T-helper 1 cell treated with Interleukin-12 subunit alpha and Interleukin-12 subunit beta and Interleukin-4 antibody, amounts not matched to agents 30 μg/mL and 1 μg/mL, for 36 hours (primary cell): ENCODE data around the gene PRPF39.

Experiments
- H3K27ac Mint-ChIP-seq: one replicate; pipeline ENCODE4 v1.8.0; 2021; ENCODE audit warnings: mild to moderate bottlenecking, mixed read lengths
- H3K27me3 Mint-ChIP-seq: one replicate; pipeline ENCODE4 v1.8.0; 2021; ENCODE audit warnings: low read depth, mixed read lengths
- H3K36me3 Mint-ChIP-seq: one replicate; pipeline ENCODE4 v1.8.0; 2021; ENCODE audit warnings: low read depth, mixed read lengths
- H3K4me1 Mint-ChIP-seq: one replicate; pipeline ENCODE4 v1.8.0; 2021; ENCODE audit warnings: low read depth, mixed read lengths
- H3K4me3 Mint-ChIP-seq: one replicate; pipeline ENCODE4 v1.8.0; 2021; ENCODE audit warnings: mild to moderate bottlenecking, moderate library complexity, mixed read lengths
- H3K9me3 Mint-ChIP-seq: one replicate; pipeline ENCODE4 v1.8.0; 2021; ENCODE audit warnings: mixed read lengths

The PRPF39 gene

DNA sequence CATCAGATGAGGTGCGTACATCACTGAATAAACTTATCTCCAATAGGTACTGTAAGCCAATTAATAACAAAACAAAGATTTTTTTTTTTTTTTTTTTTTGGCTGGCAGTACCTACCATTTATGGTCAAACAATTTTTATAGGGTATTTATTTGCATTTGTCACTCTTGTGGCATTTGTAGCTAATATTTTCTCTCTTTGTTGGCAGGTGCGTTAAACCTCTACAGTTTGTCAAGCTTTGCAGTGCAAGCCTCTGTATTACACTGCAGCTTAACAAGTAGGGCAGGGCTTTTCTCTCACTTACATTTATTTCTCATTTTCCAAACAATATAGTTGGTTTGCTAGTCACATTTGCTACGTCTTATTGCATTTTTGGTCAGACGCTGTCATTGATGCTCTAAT, 12.3 kb downstream of the PRPF39 start:
- H3K36me3 Mint-ChIP-seq, result peaks cover 36% of the 10 kb centered on the region

GRCh38 chr14:45103806-45104205, 19.9 kb downstream of the PRPF39 start:
- H3K27ac Mint-ChIP-seq, result no peak overlapping the region
- peaks cover 19% of the 10 kb centered on the region for H3K36me3 Mint-ChIP-seq

More for the DNA sequence above, 12.3 kb downstream of the PRPF39 start:
- Mint-ChIP-seq H3K27ac (no peak overlapping the region), H3K4me3 (no peak overlapping the region), H3K4me1 (peaks cover 10% of the 10 kb centered on the region), H3K9me3 (no peaks in the 10 kb centered on the region), H3K27me3 (no peaks in the 10 kb centered on the region)

GRCh38 chr14:45104561-45104960, 20.6 kb downstream of the PRPF39 start:
- no peaks in the 10 kb centered on the region for H3K27me3 Mint-ChIP-seq
- no peak overlapping the region for H3K27ac Mint-ChIP-seq
- H3K36me3 Mint-ChIP-seq, result peaks cover 19% of the 10 kb centered on the region
- H3K9me3 Mint-ChIP-seq, result no peaks in the 10 kb centered on the region
- no peak overlapping the region for H3K4me3 Mint-ChIP-seq
- no peaks in the 10 kb centered on the region for H3K4me1 Mint-ChIP-seq

More at GRCh38 chr14:45103806-45104205, 19.9 kb downstream of the PRPF39 start:
- Mint-ChIP-seq H3K27me3 (no peaks in the 10 kb centered on the region), H3K9me3 (no peaks in the 10 kb centered on the region), H3K4me3 (no peak overlapping the region), H3K4me1 (no peaks in the 10 kb centered on the region)

DNA sequence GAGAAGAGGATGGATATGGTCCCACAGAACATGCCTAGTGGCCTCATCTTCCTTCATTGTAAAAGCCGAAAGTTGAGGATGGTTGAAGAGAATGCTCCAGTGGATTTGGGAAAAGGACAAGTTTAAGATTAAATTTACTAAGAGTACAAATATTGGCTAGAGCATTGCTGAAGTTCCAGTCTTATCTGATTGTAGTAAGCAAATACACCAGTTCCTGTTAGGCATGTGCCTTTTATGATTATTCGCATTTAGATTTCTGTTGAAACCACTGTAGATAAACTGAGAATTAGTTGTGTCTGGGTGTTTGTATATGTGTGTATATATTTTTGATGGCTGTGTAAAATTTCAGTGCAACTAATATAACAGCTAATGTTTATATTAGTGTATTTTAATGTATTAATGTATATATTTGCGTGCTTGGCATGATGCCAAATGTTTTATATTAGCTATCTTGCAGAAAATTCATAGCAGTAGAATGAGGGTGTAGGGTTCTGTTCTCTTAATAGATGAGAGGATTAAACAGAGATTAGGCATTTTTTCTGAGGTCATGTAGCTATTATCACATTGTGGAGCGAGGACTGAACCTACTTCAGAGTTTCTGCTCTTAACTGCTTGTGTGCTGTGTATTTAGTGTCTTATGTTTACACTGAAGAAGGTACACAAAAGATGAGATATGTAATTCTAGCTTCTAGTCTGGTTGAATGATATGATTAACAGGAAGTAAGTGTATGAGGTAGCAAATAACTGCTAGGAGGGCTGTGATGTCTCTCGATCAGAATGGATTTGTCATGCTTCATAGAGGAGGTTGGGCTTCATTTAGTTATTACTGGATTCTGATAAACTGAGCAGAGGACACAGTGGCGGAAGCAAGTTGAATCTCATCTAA, 29.2 kb downstream of the PRPF39 start:
- H3K4me1 Mint-ChIP-seq, result peaks cover 8% of the 10 kb centered on the region
- no peak overlapping the region for H3K4me3 Mint-ChIP-seq
- no peaks in the 10 kb centered on the region for H3K27me3 Mint-ChIP-seq
- H3K27ac Mint-ChIP-seq, result peak overlapping the region; percentile 50
- peaks cover 35% of the 10 kb centered on the region for H3K36me3 Mint-ChIP-seq
- no peaks in the 10 kb centered on the region for H3K9me3 Mint-ChIP-seq

DNA sequence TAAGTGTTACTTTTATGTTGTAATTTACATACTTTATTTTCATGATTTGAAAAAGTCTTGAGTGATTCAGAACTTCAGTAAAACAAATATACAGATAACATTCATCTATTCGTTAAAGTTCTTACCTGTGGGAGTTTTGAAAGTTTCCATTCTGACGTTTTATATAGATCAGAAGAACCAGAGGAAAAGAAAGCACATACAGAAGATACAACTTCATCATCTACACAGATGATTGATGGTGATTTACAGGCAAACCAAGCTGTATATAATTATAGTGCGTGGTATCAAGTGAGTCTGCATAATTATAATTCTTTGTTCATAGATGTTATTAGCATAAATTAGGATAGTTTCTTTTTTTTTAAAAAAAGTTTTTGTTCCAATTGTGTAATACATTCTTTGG, 30.4 kb downstream of the PRPF39 start:
- peaks cover 8% of the 10 kb centered on the region for H3K4me1 Mint-ChIP-seq
- H3K27ac Mint-ChIP-seq, result no peak overlapping the region
- H3K36me3 Mint-ChIP-seq, result peaks cover 38% of the 10 kb centered on the region

DNA sequence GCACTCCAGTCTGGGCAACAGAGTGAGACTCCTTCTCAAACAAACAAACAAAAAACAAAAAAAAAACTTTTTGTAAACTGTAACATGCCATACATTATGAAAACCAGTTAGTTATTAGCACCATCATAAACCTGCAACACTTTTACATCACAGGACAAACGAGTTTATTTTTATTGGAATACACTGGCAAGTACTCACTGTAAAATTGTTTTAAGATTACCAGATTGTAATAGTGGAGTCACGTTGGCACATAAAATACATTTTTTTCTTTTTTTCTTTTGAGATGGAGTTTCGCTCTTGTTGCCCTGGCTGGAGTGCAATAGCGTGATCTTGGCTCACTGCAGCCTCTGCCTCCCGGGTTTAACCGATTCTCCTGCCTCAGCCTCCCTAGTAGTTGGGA, 34.7 kb downstream of the PRPF39 start:
- Mint-ChIP-seq H3K4me3 (no peak overlapping the region), H3K9me3 (no peaks in the 10 kb centered on the region), H3K27ac (no peak overlapping the region), H3K4me1 (peaks cover 5% of the 10 kb centered on the region), H3K36me3 (peaks cover 39% of the 10 kb centered on the region), H3K27me3 (no peaks in the 10 kb centered on the region)

More for the DNA sequence above, 30.4 kb downstream of the PRPF39 start:
- Mint-ChIP-seq H3K4me3 (no peak overlapping the region), H3K27me3 (no peaks in the 10 kb centered on the region), H3K9me3 (no peaks in the 10 kb centered on the region)

DNA sequence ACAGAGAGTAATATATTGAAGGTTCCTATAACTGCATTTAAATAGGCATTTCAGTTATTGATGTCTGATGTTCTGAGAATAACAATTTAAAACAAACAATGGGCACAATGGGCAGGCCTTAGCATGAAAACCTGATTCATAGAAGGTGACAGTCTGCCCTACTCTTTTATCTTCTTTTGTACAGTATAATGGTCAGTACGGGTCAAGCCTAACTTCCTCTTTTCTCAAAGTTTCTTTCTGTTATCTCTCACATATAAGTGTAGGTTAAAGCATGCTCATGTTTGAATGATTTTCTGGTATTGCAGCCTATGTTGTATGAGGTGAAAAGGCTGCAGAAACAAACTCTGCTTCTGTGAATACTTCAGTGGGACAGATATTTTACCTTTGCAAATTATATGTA, 36.2 kb downstream of the PRPF39 start:
- no peaks in the 10 kb centered on the region for H3K9me3 Mint-ChIP-seq
- no peaks in the 10 kb centered on the region for H3K27me3 Mint-ChIP-seq
- H3K4me3 Mint-ChIP-seq, result no peak overlapping the region
- H3K4me1 Mint-ChIP-seq, result no peaks in the 10 kb centered on the region
- H3K27ac Mint-ChIP-seq, result no peak overlapping the region
- peaks cover 41% of the 10 kb centered on the region for H3K36me3 Mint-ChIP-seq

GRCh38 chr14:45123271-45123670, 39.4 kb downstream of the PRPF39 start:
- H3K36me3 Mint-ChIP-seq, result peaks cover 37% of the 10 kb centered on the region
- no peak overlapping the region for H3K27ac Mint-ChIP-seq
- peaks cover 7% of the 10 kb centered on the region for H3K4me1 Mint-ChIP-seq
- H3K4me3 Mint-ChIP-seq, result no peak overlapping the region
- H3K27me3 Mint-ChIP-seq, result no peaks in the 10 kb centered on the region
- no peaks in the 10 kb centered on the region for H3K9me3 Mint-ChIP-seq

GRCh38 chr14:45125754-45126153, 41.8 kb downstream of the PRPF39 start:
- H3K27me3 Mint-ChIP-seq, result no peaks in the 10 kb centered on the region
- peaks cover 24% of the 10 kb centered on the region for H3K36me3 Mint-ChIP-seq
- no peak overlapping the region for H3K27ac Mint-ChIP-seq
- H3K9me3 Mint-ChIP-seq, result no peaks in the 10 kb centered on the region
- no peak overlapping the region for H3K4me3 Mint-ChIP-seq
- peaks cover 7% of the 10 kb centered on the region for H3K4me1 Mint-ChIP-seq

- Mint-ChIP-seq H3K4me3 (no peak overlapping the region), H3K27ac (no peak overlapping the region), H3K36me3 (peaks cover 14% of the 10 kb centered on the region), H3K27me3 (no peaks in the 10 kb centered on the region), H3K9me3 (no peaks in the 10 kb centered on the region), H3K4me1 (peaks cover 15% of the 10 kb centered on the region)
These were observed 45.2 kb downstream of the PRPF39 start for GRCh38 chr14:45128963-45129629.

GRCh38 chr14:45133683-45134050, 49.8 kb downstream of the PRPF39 start:
- Mint-ChIP-seq H3K27me3 (no peaks in the 10 kb centered on the region), H3K36me3 (no peaks in the 10 kb centered on the region), H3K4me3 (peak overlapping the region; percentile 93), H3K27ac (peak overlapping the region; percentile 95), H3K9me3 (no peaks in the 10 kb centered on the region), H3K4me1 (peaks cover 25% of the 10 kb centered on the region)

DNA sequence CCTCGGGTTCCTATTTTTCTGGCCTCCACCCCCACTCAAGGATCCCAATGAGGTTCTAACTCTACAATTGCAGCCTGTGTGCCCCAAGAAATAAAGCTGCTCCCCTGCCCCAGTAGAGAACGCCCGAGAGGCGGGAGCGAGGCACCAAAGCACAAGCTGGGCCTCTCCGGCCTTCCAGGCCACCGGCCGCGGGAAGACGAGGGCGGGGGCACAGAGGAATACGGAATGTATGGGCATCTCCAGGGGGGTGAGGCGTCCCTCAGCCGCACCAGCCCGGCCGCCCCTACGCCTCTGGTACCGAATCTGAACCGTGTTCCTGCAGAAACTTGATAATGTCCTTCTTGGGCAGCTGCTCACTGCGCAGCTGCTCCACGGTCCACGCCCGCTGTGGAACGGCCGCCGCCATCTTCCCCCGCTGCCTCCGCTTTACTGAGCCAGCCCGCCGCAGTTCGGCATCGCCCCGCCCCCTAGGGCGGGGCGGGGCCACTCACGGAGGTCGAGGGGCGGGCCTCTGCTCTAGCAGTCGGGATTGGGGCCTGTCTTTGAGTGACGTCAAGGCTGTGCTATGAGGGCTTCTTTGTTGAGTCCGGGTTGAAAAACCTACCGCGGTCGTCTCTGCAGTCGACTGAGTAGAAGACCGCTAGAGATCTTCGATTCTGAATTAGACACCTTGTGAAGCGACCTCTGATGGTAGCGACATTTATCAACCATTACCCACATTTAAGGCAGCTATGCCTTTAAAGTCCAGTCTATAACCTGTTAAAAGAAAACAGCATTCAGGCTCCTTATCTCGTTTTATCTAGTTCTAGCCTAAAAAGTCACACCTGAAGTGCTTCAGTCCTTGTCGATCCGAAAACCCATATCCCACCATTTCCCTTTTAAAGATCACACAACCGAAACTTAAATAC, 50.4 kb downstream of the PRPF39 start, which contains the start of gene FKBP3:
TSS of gene FKBP3 (minus strand) at position 431 of the 908 bp plus-strand sequence. CDS start at position 406, 25 bp downstream.
- peak within 1 kb of the TSS; percentile 95 for H3K27ac Mint-ChIP-seq
- H3K4me1 Mint-ChIP-seq, result peaks cover 29% of the 10 kb centered on the region

GRCh38 chr14:45135156-45135555, 51.2 kb downstream of the PRPF39 start:
- peak overlapping the region; percentile 95 for H3K27ac Mint-ChIP-seq
- H3K36me3 Mint-ChIP-seq, result no peaks in the 10 kb centered on the region
- H3K4me3 Mint-ChIP-seq, result peak overlapping the region; percentile 93
- peaks cover 29% of the 10 kb centered on the region for H3K4me1 Mint-ChIP-seq
- no peaks in the 10 kb centered on the region for H3K9me3 Mint-ChIP-seq
- H3K27me3 Mint-ChIP-seq, result no peaks in the 10 kb centered on the region

More for the DNA sequence above, 50.4 kb downstream of the PRPF39 start, which contains the start of gene FKBP3:
- Mint-ChIP-seq H3K4me3 (peak within 1 kb of the TSS; percentile 93), H3K9me3 (no peaks in the 10 kb centered on the region), H3K36me3 (no peaks in the 10 kb centered on the region), H3K27me3 (no peaks in the 10 kb centered on the region)
